Hepatic stellate cell (primary cell): ENCODE data around the gene TBX5.

Experiments
- DNase-seq: peaks from one replicate; pipeline ENCODE4 v3.0.0; 2011; ENCODE audit warnings: low spot score

The TBX5 gene

DNA sequence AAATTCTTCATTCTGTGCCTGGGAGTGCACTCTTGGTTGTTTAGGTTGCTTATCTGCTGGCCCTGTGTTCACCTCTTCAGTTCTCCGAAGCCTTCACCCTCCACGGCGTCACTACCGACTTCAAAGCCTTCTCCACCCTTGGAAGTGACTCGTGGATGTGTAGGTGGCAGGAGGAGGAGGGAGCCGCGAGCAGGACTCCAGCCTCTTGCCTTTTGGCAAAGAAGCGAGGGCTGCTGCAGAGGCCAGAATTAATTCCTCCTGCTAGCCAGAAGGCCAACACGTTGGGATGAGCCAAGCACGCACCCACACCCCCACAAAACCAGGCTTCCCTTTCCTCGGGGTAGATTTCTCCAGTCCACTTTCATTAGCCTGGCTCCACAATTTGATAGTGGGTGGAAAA, 86.5 kb downstream of the TBX5 start:
- no peak for DNase-seq

- no peak for DNase-seq
These were observed 87.0 kb downstream of the TBX5 start for GRCh38 chr12:114318984-114319383.

GRCh38 chr12:114316076-114316475, 89.9 kb downstream of the TBX5 start:
- DNase-seq: peak; percentile 8

- DNase-seq: no peak
These were observed 90.8 kb downstream of the TBX5 start for GRCh38 chr12:114314974-114315720.

- DNase-seq: no peak
These were observed 91.5 kb downstream of the TBX5 start for GRCh38 chr12:114314403-114314802.

- DNase-seq: no peak
These were observed 92.0 kb downstream of the TBX5 start for GRCh38 chr12:114313910-114314309.

- no peak for DNase-seq
These were observed 94.0 kb downstream of the TBX5 start for GRCh38 chr12:114311974-114312373.

DNA sequence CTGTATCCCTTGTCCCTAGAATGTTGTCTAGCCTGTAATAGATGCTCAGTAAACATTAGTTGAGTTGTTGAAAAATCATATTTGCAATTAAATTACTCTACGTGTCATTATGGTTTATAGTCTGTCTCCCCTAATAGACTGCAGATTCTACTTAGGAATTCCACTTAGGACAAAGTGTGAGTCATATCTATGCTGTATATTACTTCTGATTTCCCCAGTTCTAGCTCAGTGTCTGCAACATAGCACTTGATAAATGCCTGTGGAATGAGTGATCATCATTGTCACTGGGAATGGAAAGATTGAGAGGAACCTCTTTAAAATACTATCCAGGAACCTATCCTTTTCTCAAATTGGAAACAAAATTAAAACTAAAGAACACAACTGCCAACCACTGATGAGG, 99.3 kb downstream of the TBX5 start:
- no peak for DNase-seq

DNA sequence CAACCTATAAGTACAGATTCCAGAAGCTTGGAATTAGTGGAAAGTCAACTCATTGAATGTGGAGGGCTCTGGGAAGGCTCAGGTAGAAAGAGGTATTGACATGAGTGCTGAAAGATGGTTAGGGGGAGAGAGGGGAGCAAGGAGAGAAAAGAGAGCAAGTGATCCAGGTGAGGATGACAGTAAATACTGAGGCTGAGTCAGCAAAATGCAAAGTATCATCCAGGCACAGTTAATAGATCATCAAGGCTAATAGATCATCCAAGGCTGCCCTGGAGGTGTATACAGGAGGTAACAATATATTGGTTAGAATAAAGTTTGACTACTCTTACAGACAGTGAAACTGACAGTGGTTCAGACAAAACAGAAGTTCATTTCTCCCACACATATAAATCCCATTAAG, 100.5 kb downstream of the TBX5 start:
- DNase-seq: no peak
